Stimulated activated CD4-positive, alpha-beta T cell treated with anti-CD3 and anti-CD28 coated beads, Interleukin-12 subunit alpha, Interleukin-12 subunit beta, amount 100 ng/mL, for 4 hours (primary cell): ENCODE measurements around the gene GLCCI1.
A peak's percentile ranks its signal among the peaks of the same experiment; 100 is the strongest.

Experiments used
- DNase-seq: peaks from one replicate; pipeline ENCODE4 v3.0.0-alpha.2; 2020

Gene GLCCI1

DNA sequence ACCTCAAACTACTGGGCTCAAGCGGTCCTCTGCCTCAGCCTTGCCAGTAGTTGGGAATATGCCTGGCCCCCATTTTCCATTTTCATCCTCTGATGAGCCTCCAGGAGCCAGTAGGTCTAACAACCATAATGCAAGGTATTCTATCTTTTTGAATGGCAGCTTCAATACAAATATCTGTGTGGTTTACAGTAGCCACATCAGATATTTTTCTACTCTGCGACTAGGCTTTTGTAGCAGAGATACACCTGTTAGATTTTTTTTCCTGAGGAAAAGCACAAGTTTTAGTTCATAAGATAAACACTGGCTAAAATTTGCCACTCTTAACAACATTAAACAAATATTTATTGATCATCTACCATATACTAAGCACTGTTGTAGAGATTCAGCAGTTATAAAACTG, 3.9 kb upstream of the GLCCI1 start:
- DNase-seq: no peak

DNA sequence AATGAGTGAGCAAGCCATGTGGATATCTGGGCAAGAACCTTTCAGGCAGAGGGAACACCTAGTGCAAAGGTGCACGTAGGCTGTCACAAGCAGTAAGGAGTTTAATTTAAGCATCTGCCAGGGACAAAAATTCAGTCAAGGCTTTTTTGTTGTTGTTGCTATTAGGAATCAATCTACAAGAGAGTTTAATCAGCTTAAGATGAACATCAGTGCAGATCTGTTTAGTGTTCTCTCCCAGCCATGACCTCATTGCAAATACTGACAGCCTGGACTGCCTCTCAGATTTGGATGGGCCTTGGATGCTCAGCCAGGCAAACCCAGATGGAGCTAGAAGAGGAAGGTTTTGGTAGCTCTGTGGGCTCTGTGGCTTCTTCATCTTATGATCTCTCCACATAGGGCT, 3.3 kb upstream of the GLCCI1 start:
- no peak for DNase-seq

- DNase-seq: no peak
Measured at GRCh38 chr7:7966141-7966734, 2.4 kb upstream of the GLCCI1 start.

DNA sequence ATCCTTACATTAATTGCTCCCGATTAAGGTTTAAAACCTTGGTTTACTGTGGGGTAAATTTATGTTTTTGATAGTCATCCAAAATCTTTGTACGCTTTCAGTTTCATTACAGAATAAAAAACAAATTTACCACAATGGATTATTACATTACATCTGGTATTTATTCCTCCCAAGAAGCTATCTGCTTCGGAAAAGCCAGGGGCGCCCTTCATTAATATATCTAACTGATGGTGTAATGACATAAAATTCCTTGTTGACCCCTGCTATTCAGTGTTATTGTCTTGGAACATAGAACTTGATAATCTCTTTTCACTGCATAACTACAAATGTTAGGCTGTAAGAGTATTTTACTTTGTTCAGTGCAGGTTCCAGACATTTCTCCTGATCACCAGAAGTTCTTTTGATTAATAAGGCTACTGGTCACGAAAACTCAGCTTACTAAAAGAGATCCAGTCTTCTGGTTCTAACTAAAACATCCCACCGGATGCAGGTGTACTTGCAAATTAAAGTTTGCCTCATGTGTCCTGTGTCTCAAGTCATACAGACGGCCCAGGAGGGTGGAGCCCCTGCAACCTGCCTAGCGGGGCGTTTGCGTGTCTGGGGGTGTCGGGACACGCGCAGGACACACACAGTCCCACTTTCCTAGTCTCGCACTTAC, 581 bp upstream of the GLCCI1 start:
- no peak for DNase-seq

- peak; percentile 41 for DNase-seq
Measured at GRCh38 chr7:7969306-7970236, 975 bp downstream of the GLCCI1 start.

DNA sequence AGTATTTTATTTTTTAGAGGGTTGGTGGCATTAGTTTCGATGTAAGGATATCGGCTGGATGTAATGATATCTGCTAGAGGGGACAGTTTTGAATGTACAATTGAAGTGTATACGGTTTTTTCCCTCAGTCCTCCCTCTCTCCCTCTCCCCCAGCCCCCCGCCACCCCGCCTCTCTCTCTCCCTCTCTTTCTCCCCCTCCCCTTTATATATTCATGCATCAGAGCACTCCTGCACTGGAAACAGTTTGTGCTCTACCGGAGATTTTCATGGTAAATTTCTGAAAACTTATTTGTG, 1.6 kb downstream of the GLCCI1 start:
- DNase-seq: no peak

DNA sequence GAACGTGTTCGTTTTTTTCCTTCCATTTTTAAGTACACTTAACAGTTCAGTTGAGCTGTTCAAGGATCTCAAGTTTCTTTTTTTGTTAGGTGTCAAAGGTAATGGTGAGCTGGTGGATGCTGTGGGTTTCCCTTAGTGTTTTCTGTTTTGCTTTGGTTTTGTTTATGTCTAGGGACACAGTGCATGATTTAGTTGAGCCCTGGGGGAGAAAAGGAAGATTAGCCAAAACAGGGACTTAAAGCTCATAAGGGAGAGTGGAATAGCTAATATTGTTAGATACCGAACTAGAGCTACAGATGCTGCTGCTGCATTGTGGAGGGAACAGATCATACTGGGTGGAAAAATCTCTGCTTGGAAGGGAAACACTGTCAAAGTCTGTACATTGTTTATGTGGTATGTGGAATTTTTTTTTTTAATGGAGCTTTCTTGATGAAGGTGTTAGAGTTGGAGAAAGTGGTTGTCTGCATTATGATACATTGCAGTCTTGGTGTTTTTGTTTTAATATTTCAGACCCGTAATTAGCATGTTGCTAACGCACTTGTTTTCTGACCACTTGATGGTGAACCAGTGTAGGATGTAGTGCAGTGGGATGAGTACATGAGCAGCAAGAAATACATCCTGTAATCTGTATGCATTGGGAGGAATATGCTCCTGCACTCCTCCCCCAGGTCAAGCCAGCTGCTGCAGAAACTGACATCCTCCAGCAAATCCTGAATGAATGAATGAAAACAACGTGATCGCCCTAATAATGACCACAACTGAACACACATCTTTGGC, 2.1 kb downstream of the GLCCI1 start:
- no peak for DNase-seq

- no peak for DNase-seq
Measured at GRCh38 chr7:7971308-7972040, 2.9 kb downstream of the GLCCI1 start.

DNA sequence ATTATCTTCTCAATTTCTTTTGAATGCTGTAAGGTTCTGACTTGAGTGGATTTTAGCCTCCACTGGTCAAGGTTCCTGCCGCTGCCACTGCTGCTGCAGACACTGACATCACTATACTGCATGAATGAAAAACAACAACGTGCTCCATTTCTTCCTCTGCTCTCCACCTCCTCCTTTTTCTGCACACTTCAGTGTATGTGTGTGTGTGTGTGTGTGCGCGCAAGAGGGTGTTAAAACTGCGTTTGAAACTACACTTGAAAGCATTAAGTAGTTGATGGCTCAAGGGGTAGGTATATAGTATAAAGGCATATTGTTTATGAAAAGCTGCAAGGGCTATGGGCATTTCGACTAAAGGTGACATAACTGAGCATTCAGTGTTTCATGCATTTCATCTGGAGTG, 3.5 kb downstream of the GLCCI1 start:
- DNase-seq: no peak

GRCh38 chr7:7972922-7973594, 4.5 kb downstream of the GLCCI1 start:
- no peak for DNase-seq

GRCh38 chr7:7976677-7977076, 8.1 kb downstream of the GLCCI1 start:
- DNase-seq: no peak

- no peak for DNase-seq
Measured at GRCh38 chr7:7977774-7978173, 9.2 kb downstream of the GLCCI1 start.

- DNase-seq: no peak
Measured at GRCh38 chr7:7978860-7979259, 10.3 kb downstream of the GLCCI1 start.

GRCh38 chr7:7979558-7979957, 11.0 kb downstream of the GLCCI1 start:
- no peak for DNase-seq

DNA sequence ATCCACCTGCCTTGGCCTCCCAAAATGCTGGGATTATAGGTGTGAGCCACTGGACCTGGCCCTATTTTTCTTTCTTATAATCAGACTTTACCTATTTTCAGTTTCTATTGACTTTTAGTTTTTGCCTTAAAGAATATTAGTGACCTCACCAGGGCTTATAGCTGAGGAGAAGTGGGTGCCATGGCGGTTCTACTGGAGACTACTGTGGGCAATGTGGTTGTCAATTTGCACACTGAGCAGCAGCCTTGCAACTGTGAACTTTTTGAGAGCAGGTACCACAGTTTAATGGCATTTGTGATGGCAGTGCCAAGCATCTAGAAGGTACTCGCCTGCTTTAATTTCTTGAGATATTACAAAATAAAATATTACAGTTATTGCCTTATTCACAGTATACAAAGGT, 11.5 kb downstream of the GLCCI1 start:
- no peak for DNase-seq

GRCh38 chr7:7982904-7983303, 14.3 kb downstream of the GLCCI1 start:
- no peak for DNase-seq

GRCh38 chr7:7984424-7984823, 15.8 kb downstream of the GLCCI1 start:
- no peak for DNase-seq

DNA sequence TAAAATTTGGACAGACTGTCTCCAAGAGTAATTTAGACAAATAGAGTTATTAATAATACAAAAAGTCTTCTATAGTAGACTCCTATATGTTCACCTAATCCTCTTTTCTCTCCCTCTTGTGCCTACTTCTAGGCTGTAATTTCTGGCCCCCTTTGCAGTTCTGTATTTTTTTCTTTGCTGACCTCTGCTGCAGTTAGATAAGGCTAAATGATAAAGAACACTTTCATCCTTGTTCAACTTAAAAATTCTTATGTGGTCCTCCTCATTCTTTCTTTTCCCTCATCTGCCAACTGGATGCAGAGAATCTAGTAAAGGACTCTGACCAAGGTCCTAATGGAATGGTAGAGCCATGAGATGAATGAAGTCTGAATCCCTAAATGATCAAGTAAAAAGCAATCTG, 20.1 kb downstream of the GLCCI1 start:
- DNase-seq: no peak

DNA sequence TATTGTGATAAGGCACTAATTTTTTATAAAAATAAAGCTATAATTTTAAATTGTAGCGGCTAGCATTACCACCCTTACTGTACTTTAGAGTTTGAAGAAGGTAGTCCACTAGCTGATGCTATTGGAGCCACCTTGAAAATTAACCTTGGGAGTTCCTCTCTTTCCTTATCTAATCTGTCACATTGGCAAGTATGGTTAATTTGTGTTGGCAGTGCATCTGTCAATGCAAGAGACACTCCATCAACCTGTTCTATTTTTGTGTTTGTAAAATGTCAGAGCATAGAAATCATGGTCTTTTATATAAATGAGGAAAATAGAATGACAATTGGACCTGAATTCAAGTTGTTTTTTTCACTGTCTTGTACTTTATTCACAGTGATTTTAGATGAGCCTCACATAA, 20.5 kb downstream of the GLCCI1 start:
- DNase-seq: no peak

- no peak for DNase-seq
Measured at GRCh38 chr7:7989616-7990440, 21.2 kb downstream of the GLCCI1 start.

DNA sequence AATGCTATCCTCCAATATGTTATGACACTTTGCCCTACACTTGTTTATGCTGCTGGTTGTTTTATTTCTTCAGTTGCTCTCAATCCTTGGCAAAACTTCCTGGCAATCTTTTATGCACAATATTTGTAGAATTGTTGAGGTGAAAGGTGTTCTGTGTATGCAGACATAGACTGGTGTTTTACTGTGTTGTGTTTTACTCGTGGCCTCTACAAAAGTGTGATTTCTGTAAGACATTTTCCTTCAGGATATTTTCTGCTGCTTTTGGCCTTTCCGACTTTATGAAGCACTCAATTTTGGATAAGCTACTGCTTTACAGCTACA, 21.8 kb downstream of the GLCCI1 start:
- no peak for DNase-seq
